A549 (cell line): ENCODE data around the gene IQCN. TPM values are rescaled to one million over a fixed set of nuclear protein-coding genes. Genes with fewer than 3 reads are reported as not detected.
A peak's percentile ranks its signal among the peaks of the same experiment; 100 is the strongest.

Experiments used
- ATAC-seq, 2 experiments: fragments of 200-7000 bp in 1 of 2; fragments of >200 bp in 1 of 2; cut with Nextera tagmentation in 1 of 2; cut with Tn5 transposase in 1 of 2; 3 replicates each; pipeline versions ENCODE4 v1.8.0 to v1.9.1; 2018 to 2020; ENCODE audit warnings: mild to moderate bottlenecking in 1 of 2, moderate library complexity in 1 of 2
- CTCF ChIA-PET: fragments of 300-600 bp; sonication (Branson Sonifier 250); formaldehyde crosslinking; extraction: SDS; loops from one replicate; lab custom pipeline; 2021; ENCODE audit warnings: antibody characterized with exemption, inconsistent platforms; lab: Yijun Ruan, JAX
- POLR2A ChIA-PET: fragments of 350-600 bp; formaldehyde crosslinking; extraction: SDS; loops from one replicate; lab custom pipeline; 2021; ENCODE audit warnings: antibody characterized with exemption, inconsistent platforms; lab: Yijun Ruan, JAX
- DNase-seq, 2 experiments: peaks; one replicate each; pipeline versions ENCODE4 v3.0.0 to v3.0.0-alpha.2; 2011 to 2016; ENCODE audit warnings: low read depth in 1 of 2, low spot score in 1 of 2
- FAIRE-seq: peaks from 2 replicates; lab custom pipeline; 2011; peaks lifted over from hg19 to GRCh38; lab: Jason Lieb, UNC
- H3K27ac ChIP-seq, 2 experiments: fragments of >200 bp; sonication (Bioruptor Twin); formaldehyde crosslinking; 3 replicates each; pipeline ENCODE4 v1.5.1; 2016 to 2017
- H3K4me1 ChIP-seq: fragments of >200 bp; sonication (Bioruptor Twin); formaldehyde crosslinking; 3 replicates; pipeline ENCODE4 v1.6.1; 2016
- H3K4me2 ChIP-seq: fragments of >200 bp; sonication (Bioruptor Twin); formaldehyde crosslinking; 3 replicates; pipeline ENCODE4 v1.6.1; 2016
- H3K4me3 ChIP-seq: fragments of >200 bp; sonication (Bioruptor Twin); formaldehyde crosslinking; 3 replicates; pipeline ENCODE4 v1.5.1; 2016
- H3K9me3 ChIP-seq: fragments of >200 bp; sonication (Bioruptor Twin); formaldehyde crosslinking; 3 replicates; pipeline ENCODE4 v1.6.1; 2016
- EHF ChIP-seq: fragments of 250-450 bp; sonication (Bioruptor Pico); IDR thresholded peaks from 2 replicates; pipeline ENCODE4 v1.5.0; 2020; ENCODE audit warnings: mild to moderate bottlenecking
- ELK1 ChIP-seq: fragments of 150-350 bp; IDR thresholded peaks from 2 replicates; pipeline ENCODE4 v1.6.1; 2014; ENCODE audit warnings: low read depth, mild to moderate bottlenecking, low read length
- EP300 ChIP-seq, 2 experiments: fragments of >200 bp; sonication (Bioruptor Twin); formaldehyde crosslinking; IDR thresholded peaks; 2 replicates in 1 of 2; 3 replicates in 1 of 2; pipeline ENCODE4 v1.6.1; 2016 to 2017
- ESRRA ChIP-seq: fragments of 150-350 bp; IDR thresholded peaks from 2 replicates; pipeline ENCODE4 v1.6.1; 2014; ENCODE audit warnings: mild to moderate bottlenecking, low read length, borderline replicate concordance
- FOSL2 ChIP-seq, 2 experiments: fragments of 450-650 bp in 1 of 2; fragments of >200 bp in 1 of 2; sonication (Bioruptor Twin) in 1 of 2; formaldehyde crosslinking; IDR thresholded peaks; 2 replicates each; pipeline versions ENCODE4 v1.5.0 to v1.6.1; 2016 to 2020; ENCODE audit warnings: mild to moderate bottlenecking in 1 of 2, moderate library complexity in 1 of 2
- KDM5A ChIP-seq: fragments of 200-600 bp; sonication (generic); IDR thresholded peaks from 2 replicates; pipeline ENCODE4 v1.6.1; 2016; ENCODE audit warnings: antibody characterized with exemption, mild to moderate bottlenecking
- MAX ChIP-seq: IDR thresholded peaks from 2 replicates; pipeline ENCODE4 v1.6.1; 2012
- PHF8 ChIP-seq: fragments of 200-600 bp; sonication (generic); IDR thresholded peaks from 2 replicates; pipeline ENCODE4 v1.6.1; 2016; ENCODE audit warnings: low read depth, mild to moderate bottlenecking, antibody characterized with exemption, moderate library complexity, borderline replicate concordance
- POLR2A ChIP-seq: IDR thresholded peaks from 2 replicates; pipeline ENCODE4 v1.6.1; 2012; ENCODE audit warnings: mild to moderate bottlenecking, low read length
- RAD21 ChIP-seq, 2 experiments: fragments of >200 bp in 1 of 2; sonication (Bioruptor Twin) in 1 of 2; formaldehyde crosslinking in 1 of 2; IDR thresholded peaks in 1 of 2; conservative IDR thresholded peaks in 1 of 2; 2 replicates in 1 of 2; 3 replicates in 1 of 2; pipeline ENCODE4 v1.6.1; 2012 to 2018; ENCODE audit warnings: inconsistent platforms in 1 of 2
- RCOR1 ChIP-seq: fragments of 150-350 bp; IDR thresholded peaks from 2 replicates; pipeline ENCODE4 v1.6.1; 2014; ENCODE audit warnings: antibody characterized with exemption, low read length, low read depth
- SMC3 ChIP-seq: fragments of >200 bp; sonication (Bioruptor Twin); formaldehyde crosslinking; IDR thresholded peaks from 3 replicates; pipeline ENCODE4 v1.6.1; 2018; ENCODE audit warnings: inconsistent platforms
- SREBF2 ChIP-seq: fragments of 450-650 bp; IDR thresholded peaks from 2 replicates; pipeline ENCODE4 v1.6.1; 2014; ENCODE audit warnings: mild to moderate bottlenecking, moderate library complexity
- USF2 ChIP-seq: fragments of 450-650 bp; IDR thresholded peaks from 2 replicates; pipeline ENCODE4 v1.6.1; 2014; ENCODE audit warnings: antibody characterized with exemption
- ZC3H11A ChIP-seq: fragments of 450-650 bp; IDR thresholded peaks from 2 replicates; pipeline ENCODE4 v1.6.1; 2014; ENCODE audit warnings: antibody characterized with exemption, mild to moderate bottlenecking
- WGBS: methylation state at CpG from one replicate; pipeline ENCODE4 v1.1.6; 2017; ENCODE audit errors: missing lambda C conversion rate; 5-methylcytosine and 5-hydroxymethylcytosine counted together
- polyA plus RNA-seq, 4 experiments: library from polyadenylated mRNA; depleted of rRNA in 3 of 4; stranded (reverse); fragments of >200 nt; fragmentation: RNase III in 1 of 4; extraction: RNeasy Plus Mini Kit Qiagen cat#74134 plus additional on column Dnase treatment in 1 of 4; gene quantifications; 2 replicates in 3 of 4; 3 replicates in 1 of 4; pipeline ENCODE4 v1.2.3, GENCODE V29; 2011 to 2017
- TF ChIP-seq, protein P1 (sequence below): fragments of 200-600 bp; sonication (generic); IDR thresholded peaks from 2 replicates; pipeline ENCODE4 v1.6.1; 2016; ENCODE audit warnings: antibody characterized with exemption, mild to moderate bottlenecking, moderate library complexity

The IQCN gene
- polyA plus RNA-seq, 2 of the 4 experiments (the other 2 are of a cell fraction): 0.34 to 0.50 TPM

- TF ChIP-seq EP300 (IDR thresholded peaks at IDR 0.05): no peak
- no peak for TF ChIP-seq POLR2A
- TF ChIP-seq SMC3: no peak
- no peak for TF ChIP-seq USF2
- no peak for TF ChIP-seq KDM5A
- no peak for TF ChIP-seq EHF (CRISPR knock-in tag)
- 0 out of 2 replicates have a peak, but pooled peaks have one; percentile 2 for TF ChIP-seq MAX
- TF ChIP-seq, all 56 proteins: peak for 1
- FAIRE-seq: peak; percentile 28
- peak overlapping the region; percentile 83 to 86 for H3K27ac ChIP-seq
Measured at GRCh38 chr19:18224525-18225354, 49.5 kb downstream of the IQCN start.

DNA sequence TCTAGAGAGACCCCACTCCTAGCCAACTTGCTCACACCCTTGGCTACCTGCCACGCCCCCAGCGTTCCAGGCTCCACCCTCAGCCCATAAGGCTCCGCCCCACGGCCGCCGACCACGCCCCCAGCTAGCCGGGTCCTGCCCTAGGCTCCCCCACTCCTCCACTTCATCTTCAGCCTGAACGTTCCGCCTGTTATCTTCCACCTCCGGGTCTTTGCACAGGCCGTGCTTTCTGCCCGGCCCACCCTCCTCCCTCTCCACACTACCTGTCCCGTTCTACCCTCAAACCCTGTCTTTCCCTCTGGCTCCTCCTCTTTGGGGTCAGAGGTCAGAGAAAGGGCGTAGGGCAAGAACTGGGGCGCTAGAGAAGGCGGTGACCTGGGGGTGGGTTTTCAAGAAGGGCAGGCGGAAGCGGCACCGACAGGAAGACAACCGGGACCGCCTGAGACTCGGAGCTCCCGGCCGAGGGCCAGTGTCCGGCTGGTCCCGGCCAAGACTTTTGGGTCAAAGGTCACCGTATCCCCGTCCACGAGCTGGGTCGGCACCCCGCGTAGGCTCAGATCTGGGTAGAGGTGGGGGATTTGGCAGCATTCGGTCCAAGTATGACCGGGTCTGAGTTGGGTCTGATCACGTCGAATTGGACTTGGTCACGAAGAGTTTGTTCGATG lies 50.3 kb downstream of the IQCN start:
- Histone ChIP-seq H3K9me3 (no peaks in the 10 kb centered on the region), H3K4me3 (peak overlapping the region; percentile 68), H3K27ac (peak overlapping the region; percentile 83 to 86), H3K4me2 (peak overlapping the region; percentile 84), H3K4me1 (peaks cover 5% of the 10 kb centered on the region; the same call in 2 of the 3 replicates)
- POLR2A ChIA-PET: interaction anchor here (0.6 to 1.6 kb wide), 7 partner anchors 16 to 57 kb away, joined by 3 to 10 read pairs (median 5); partner anchors contain the start of genes JUND, MPV17L2 and RAB3A
- peak in 1 of 2 experiments; percentile 79 for DNase-seq
- TF ChIP-seq ESRRA (0 out of 2 replicates have a peak, but pooled peaks have one; percentile 35), FOSL2 (IDR thresholded peaks at IDR 0.05) (no peak), FOSL2 (CRISPR knock-in tag; IDR thresholded peaks at IDR 0.05) (no peak), MAX (peak; percentile 37; the same call in 1 of the 2 replicates)
- peak; percentile 66 to 75 for ATAC-seq
- no peak for FAIRE-seq
- 1% methylated on average over 21 of the region's 39 CpGs for WGBS
- CTCF ChIA-PET: interaction anchor here (0.8 to 3.1 kb wide), 8 partner anchors 16 to 164 kb away, joined by 3 to 15 read pairs (median 4); no protein-coding TSS in a partner anchor

More at GRCh38 chr19:18224525-18225354, 49.5 kb downstream of the IQCN start:
- POLR2A ChIA-PET: interaction anchor here (0.6 to 1.6 kb wide), 6 partner anchors 16 to 56 kb away, joined by 3 to 10 read pairs (median 6); partner anchors contain the start of genes JUND, MPV17L2 and RAB3A
- peak overlapping the region; percentile 68 for H3K4me3 ChIP-seq
- CTCF ChIA-PET: interaction anchor here (0.8 to 3.1 kb wide), 8 partner anchors 15 to 163 kb away, joined by 3 to 15 read pairs (median 5); no protein-coding TSS in a partner anchor
- H3K9me3 ChIP-seq: no peaks in the 10 kb centered on the region
- WGBS: 91% methylated on average over 10 of the region's 81 CpGs
- peak overlapping the region; percentile 84 for H3K4me2 ChIP-seq
- H3K4me1 ChIP-seq: peaks cover 5% of the 10 kb centered on the region; the same call in 2 of the 3 replicates
- peak; percentile 89 to 99 for DNase-seq
- ATAC-seq: peak; percentile 92 to 98

GRCh38 chr19:18221815-18222725 lies 52.2 kb downstream of the IQCN start:
- Histone ChIP-seq H3K27ac (no peak overlapping the region), H3K4me1 (peaks cover 5% of the 10 kb centered on the region; the same call in 2 of the 3 replicates)
- POLR2A ChIA-PET: no interaction called here
- ATAC-seq: no peak
- DNase-seq: no peak
- 79% methylated on average over 21 of the region's 25 CpGs for WGBS
- TF ChIP-seq ELK1: no peak
- no peak for TF ChIP-seq SREBF2
- no peak for TF ChIP-seq EHF (CRISPR knock-in tag)
- no peak for TF ChIP-seq KDM5A
- TF ChIP-seq, protein P1, sequence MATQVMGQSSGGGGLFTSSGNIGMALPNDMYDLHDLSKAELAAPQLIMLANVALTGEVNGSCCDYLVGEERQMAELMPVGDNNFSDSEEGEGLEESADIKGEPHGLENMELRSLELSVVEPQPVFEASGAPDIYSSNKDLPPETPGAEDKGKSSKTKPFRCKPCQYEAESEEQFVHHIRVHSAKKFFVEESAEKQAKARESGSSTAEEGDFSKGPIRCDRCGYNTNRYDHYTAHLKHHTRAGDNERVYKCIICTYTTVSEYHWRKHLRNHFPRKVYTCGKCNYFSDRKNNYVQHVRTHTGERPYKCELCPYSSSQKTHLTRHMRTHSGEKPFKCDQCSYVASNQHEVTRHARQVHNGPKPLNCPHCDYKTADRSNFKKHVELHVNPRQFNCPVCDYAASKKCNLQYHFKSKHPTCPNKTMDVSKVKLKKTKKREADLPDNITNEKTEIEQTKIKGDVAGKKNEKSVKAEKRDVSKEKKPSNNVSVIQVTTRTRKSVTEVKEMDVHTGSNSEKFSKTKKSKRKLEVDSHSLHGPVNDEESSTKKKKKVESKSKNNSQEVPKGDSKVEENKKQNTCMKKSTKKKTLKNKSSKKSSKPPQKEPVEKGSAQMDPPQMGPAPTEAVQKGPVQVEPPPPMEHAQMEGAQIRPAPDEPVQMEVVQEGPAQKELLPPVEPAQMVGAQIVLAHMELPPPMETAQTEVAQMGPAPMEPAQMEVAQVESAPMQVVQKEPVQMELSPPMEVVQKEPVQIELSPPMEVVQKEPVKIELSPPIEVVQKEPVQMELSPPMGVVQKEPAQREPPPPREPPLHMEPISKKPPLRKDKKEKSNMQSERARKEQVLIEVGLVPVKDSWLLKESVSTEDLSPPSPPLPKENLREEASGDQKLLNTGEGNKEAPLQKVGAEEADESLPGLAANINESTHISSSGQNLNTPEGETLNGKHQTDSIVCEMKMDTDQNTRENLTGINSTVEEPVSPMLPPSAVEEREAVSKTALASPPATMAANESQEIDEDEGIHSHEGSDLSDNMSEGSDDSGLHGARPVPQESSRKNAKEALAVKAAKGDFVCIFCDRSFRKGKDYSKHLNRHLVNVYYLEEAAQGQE: no peak
- no peak for TF ChIP-seq RAD21 (conservative IDR thresholded peaks at IDR 0.05 in 1 of 2, IDR thresholded peaks at IDR 0.05 in 1 of 2)
- TF ChIP-seq PHF8: no peak
- TF ChIP-seq RCOR1: no peak
- no peak for TF ChIP-seq ZC3H11A
- TF ChIP-seq, all 56 proteins: peak for 0
- no peak overlapping the region for H3K4me3 ChIP-seq
- CTCF ChIA-PET: interaction anchor here (0.7 to 3.1 kb wide), 9 partner anchors 9 to 109 kb away, joined by 3 to 15 read pairs (median 4); partner anchors contain the start of gene MPV17L2
- H3K4me2 ChIP-seq: no peak overlapping the region
- H3K9me3 ChIP-seq: no peaks in the 10 kb centered on the region
- FAIRE-seq: no peak
